GM23338 (cell line): ENCODE data around the gene SUSD4. TPM values are rescaled to one million over a fixed set of nuclear protein-coding genes. Genes with fewer than 3 reads are reported as not detected.

Source experiments
- ATAC-seq: fragments of 200-7000 bp; cut with Tn5 transposase; 3 replicates; pipeline ENCODE4 v1.9.1; 2020
- DNase-seq: peaks from one replicate; pipeline ENCODE4 v3.0.0-alpha.2; 2015; ENCODE audit warnings: low spot score
- H2AFZ ChIP-seq: fragments of 200-600 bp; sonication (generic); 2 replicates; pipeline ENCODE4 v1.8.0; 2016; ENCODE audit warnings: antibody characterized with exemption, mild to moderate bottlenecking, moderate library complexity
- H3F3A ChIP-seq: fragments of 200-600 bp; sonication (generic); replicated peaks from 2 replicates; pipeline ENCODE4 v1.8.0; 2017; ENCODE audit warnings: antibody characterized with exemption, mixed run types, low read depth
- H3K27ac ChIP-seq: fragments of 200-600 bp; sonication (generic); 2 replicates; pipeline ENCODE4 v1.6.1; 2016; ENCODE audit warnings: low read depth
- H3K27me3 ChIP-seq: fragments of 200-600 bp; sonication (generic); 2 replicates; pipeline ENCODE4 v1.8.0; 2016; ENCODE audit warnings: mild to moderate bottlenecking, mixed run types, moderate library complexity; ENCODE audit not compliant: insufficient read depth
- H3K36me3 ChIP-seq: fragments of 200-600 bp; sonication (generic); 2 replicates; pipeline ENCODE4 v1.8.0; 2016; ENCODE audit warnings: mild to moderate bottlenecking; ENCODE audit not compliant: insufficient read depth
- H3K4me1 ChIP-seq: fragments of 200-600 bp; sonication (generic); 2 replicates; pipeline ENCODE4 v1.8.0; 2016; ENCODE audit warnings: mild to moderate bottlenecking, moderate library complexity; ENCODE audit not compliant: insufficient read depth
- H3K4me2 ChIP-seq: fragments of 200-600 bp; sonication (generic); 2 replicates; pipeline ENCODE4 v1.7.1; 2017; ENCODE audit warnings: mixed run types
- H3K4me3 ChIP-seq: fragments of 200-600 bp; sonication (generic); 2 replicates; pipeline ENCODE4 v1.6.1; 2016; ENCODE audit warnings: mixed run types
- H3K79me2 ChIP-seq: fragments of 200-600 bp; sonication (generic); replicated peaks from 2 replicates; pipeline ENCODE4 v1.8.0; 2017; ENCODE audit warnings: mild to moderate bottlenecking; ENCODE audit not compliant: insufficient read depth
- H3K9me2 ChIP-seq: fragments of 200-600 bp; sonication (generic); 2 replicates; pipeline ENCODE4 v1.8.0; 2017; ENCODE audit not compliant: insufficient read depth
- H4K20me1 ChIP-seq: fragments of 200-600 bp; sonication (generic); replicated peaks from 2 replicates; pipeline ENCODE4 v1.8.0; 2017; ENCODE audit warnings: mild to moderate bottlenecking; ENCODE audit not compliant: insufficient read depth
- H3K27ac Mint-ChIP-seq: 2 replicates; pipeline ENCODE4 v1.8.0; 2020; ENCODE audit warnings: inconsistent platforms, mild to moderate bottlenecking, moderate library complexity, mixed read lengths
- H3K27me3 Mint-ChIP-seq: 3 replicates; pipeline ENCODE4 v1.8.0; 2022; ENCODE audit warnings: low read depth, mild to moderate bottlenecking, moderate library complexity, mixed read lengths, inconsistent platforms; ENCODE audit not compliant: insufficient read depth, poor library complexity
- H3K36me3 Mint-ChIP-seq: 3 replicates; pipeline ENCODE4 v1.8.0; 2021; ENCODE audit warnings: low read depth, mild to moderate bottlenecking, inconsistent platforms, moderate library complexity, mixed read lengths
- H3K4me1 Mint-ChIP-seq: 3 replicates; pipeline ENCODE4 v1.8.0; 2020; ENCODE audit warnings: mild to moderate bottlenecking, inconsistent platforms, mixed read lengths
- H3K4me3 Mint-ChIP-seq: 3 replicates; pipeline ENCODE4 v1.8.0; 2021; ENCODE audit warnings: moderate library complexity, mild to moderate bottlenecking, inconsistent platforms, mixed read lengths
- H3K9me3 Mint-ChIP-seq: 3 replicates; pipeline ENCODE4 v1.8.0; 2020; ENCODE audit warnings: moderate library complexity, mild to moderate bottlenecking, inconsistent platforms, mixed read lengths
- CREB1 ChIP-seq: fragments of 250-450 bp; sonication (Bioruptor Pico); IDR thresholded peaks from 2 replicates; pipeline ENCODE4 v1.5.0; 2020; ENCODE audit warnings: low read depth, mild to moderate bottlenecking, moderate library complexity
- EZH2 ChIP-seq: fragments of 200-600 bp; sonication (generic); IDR thresholded peaks from one replicate; pipeline ENCODE4 v1.8.0; 2017; ENCODE audit warnings: antibody characterized with exemption, mild to moderate bottlenecking, low read depth; ENCODE audit not compliant: unreplicated experiment
- EZH2phosphoT487 ChIP-seq: fragments of 200-600 bp; sonication (generic); IDR thresholded peaks from one replicate; pipeline ENCODE4 v1.8.1; 2018; ENCODE audit warnings: antibody characterized with exemption; ENCODE audit not compliant: unreplicated experiment
- JUNB ChIP-seq: IDR thresholded peaks from one replicate; pipeline ENCODE4 v1.6.1; 2016; ENCODE audit warnings: antibody characterized with exemption; ENCODE audit not compliant: unreplicated experiment
- NANOG ChIP-seq: IDR thresholded peaks from 2 replicates; pipeline ENCODE4 v1.6.1; 2016; ENCODE audit warnings: antibody characterized with exemption, borderline replicate concordance
- POLR2AphosphoS5 ChIP-seq: IDR thresholded peaks from 2 replicates; pipeline ENCODE4 v1.6.1; 2016; ENCODE audit warnings: antibody characterized with exemption, low read depth
- STAT1 ChIP-seq: IDR thresholded peaks from one replicate; pipeline ENCODE4 v1.6.1; 2016; ENCODE audit warnings: antibody characterized with exemption; ENCODE audit not compliant: unreplicated experiment
- ZNF114 ChIP-seq: fragments of 250-450 bp; sonication (Bioruptor Pico); IDR thresholded peaks from 2 replicates; pipeline ENCODE4 v1.5.0; 2020; ENCODE audit warnings: mild to moderate bottlenecking, moderate library complexity
- ZNF331 ChIP-seq: fragments of 250-450 bp; sonication (Bioruptor Pico); IDR thresholded peaks from 2 replicates; pipeline ENCODE4 v1.5.0; 2020; ENCODE audit warnings: low read depth, mild to moderate bottlenecking, moderate library complexity
- polyA plus RNA-seq: library from polyadenylated mRNA; unstranded; fragments of >200 nt; fragmentation: Nextera tagmentation; extraction: Ambion mirVana; gene quantifications from 2 replicates; pipeline ENCODE4 v1.2.1, GENCODE V29; 2016
- total RNA-seq: library from RNA; depleted of rRNA; stranded (reverse); fragments of >200 nt; shearing (Covaris generic); gene quantifications from 2 replicates; pipeline ENCODE4 v1.2.3, GENCODE V29; 2014
- TF ChIP-seq, protein P1 (sequence below): IDR thresholded peaks from 2 replicates; pipeline ENCODE4 v1.6.1; 2016; ENCODE audit warnings: antibody characterized with exemption
- TF ChIP-seq, protein P2 (sequence below): IDR thresholded peaks from one replicate; pipeline ENCODE4 v1.6.1; 2018; ENCODE audit warnings: antibody characterized with exemption; ENCODE audit not compliant: unreplicated experiment
- TF ChIP-seq, protein P3 (sequence below): fragments of 250-450 bp; sonication (Bioruptor Pico); IDR thresholded peaks from 2 replicates; pipeline ENCODE4 v1.5.0; 2020; ENCODE audit warnings: mild to moderate bottlenecking, moderate library complexity
- TF ChIP-seq, protein P4 (sequence below), 2 experiments: fragments of 200-600 bp in 1 of 2; sonication (generic) in 1 of 2; conservative IDR thresholded peaks; 2 replicates each; pipeline versions ENCODE4 v1.5.1 to v1.6.1; 2016 to 2017; ENCODE audit warnings: antibody characterized with exemption in 2 of 2, low read depth in 2 of 2, mild to moderate bottlenecking in 2 of 2, moderate library complexity in 1 of 2

SUSD4 gene
- total and polyA plus RNA-seq, 2 experiments from 2014 or later: 2.3 to 3.6 TPM

GRCh38 chr1:223363057-223363855, 720 bp downstream of the SUSD4 start:
- H3F3A ChIP-seq: peaks cover 7% of the 10 kb centered on the region; the same call in 1 of the 2 replicates
- Mint-ChIP-seq H3K4me3 (peak overlapping the region; percentile 92), H3K27ac (no peak overlapping the region), H3K4me1 (peaks cover 13% of the 10 kb centered on the region), H3K27me3 (peaks cover 29% of the 10 kb centered on the region), H3K9me3 (no peaks in the 10 kb centered on the region), H3K36me3 (no peaks in the 10 kb centered on the region)
- no peak overlapping the region for H3K27ac ChIP-seq
- H3K4me1 ChIP-seq: peaks cover 7% of the 10 kb centered on the region; the same call in 1 of the 2 replicates
- H3K27me3 ChIP-seq: peaks cover 44% of the 10 kb centered on the region
- peak overlapping the region; percentile 99 for H2AFZ ChIP-seq
- H3K9me2 ChIP-seq: no peaks in the 10 kb centered on the region
- peak overlapping the region; percentile 85 for H3K4me3 ChIP-seq
- H4K20me1 ChIP-seq: peaks cover 4% of the 10 kb centered on the region
- DNase-seq (peak; percentile 78), ATAC-seq (peak; percentile 46)
- no peak for TF ChIP-seq ZNF114 (CRISPR knock-in tag)
- TF ChIP-seq, protein P1, sequence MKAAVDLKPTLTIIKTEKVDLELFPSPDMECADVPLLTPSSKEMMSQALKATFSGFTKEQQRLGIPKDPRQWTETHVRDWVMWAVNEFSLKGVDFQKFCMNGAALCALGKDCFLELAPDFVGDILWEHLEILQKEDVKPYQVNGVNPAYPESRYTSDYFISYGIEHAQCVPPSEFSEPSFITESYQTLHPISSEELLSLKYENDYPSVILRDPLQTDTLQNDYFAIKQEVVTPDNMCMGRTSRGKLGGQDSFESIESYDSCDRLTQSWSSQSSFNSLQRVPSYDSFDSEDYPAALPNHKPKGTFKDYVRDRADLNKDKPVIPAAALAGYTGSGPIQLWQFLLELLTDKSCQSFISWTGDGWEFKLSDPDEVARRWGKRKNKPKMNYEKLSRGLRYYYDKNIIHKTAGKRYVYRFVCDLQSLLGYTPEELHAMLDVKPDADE: no peak
- no peak for TF ChIP-seq EZH2
- TF ChIP-seq, protein P2, sequence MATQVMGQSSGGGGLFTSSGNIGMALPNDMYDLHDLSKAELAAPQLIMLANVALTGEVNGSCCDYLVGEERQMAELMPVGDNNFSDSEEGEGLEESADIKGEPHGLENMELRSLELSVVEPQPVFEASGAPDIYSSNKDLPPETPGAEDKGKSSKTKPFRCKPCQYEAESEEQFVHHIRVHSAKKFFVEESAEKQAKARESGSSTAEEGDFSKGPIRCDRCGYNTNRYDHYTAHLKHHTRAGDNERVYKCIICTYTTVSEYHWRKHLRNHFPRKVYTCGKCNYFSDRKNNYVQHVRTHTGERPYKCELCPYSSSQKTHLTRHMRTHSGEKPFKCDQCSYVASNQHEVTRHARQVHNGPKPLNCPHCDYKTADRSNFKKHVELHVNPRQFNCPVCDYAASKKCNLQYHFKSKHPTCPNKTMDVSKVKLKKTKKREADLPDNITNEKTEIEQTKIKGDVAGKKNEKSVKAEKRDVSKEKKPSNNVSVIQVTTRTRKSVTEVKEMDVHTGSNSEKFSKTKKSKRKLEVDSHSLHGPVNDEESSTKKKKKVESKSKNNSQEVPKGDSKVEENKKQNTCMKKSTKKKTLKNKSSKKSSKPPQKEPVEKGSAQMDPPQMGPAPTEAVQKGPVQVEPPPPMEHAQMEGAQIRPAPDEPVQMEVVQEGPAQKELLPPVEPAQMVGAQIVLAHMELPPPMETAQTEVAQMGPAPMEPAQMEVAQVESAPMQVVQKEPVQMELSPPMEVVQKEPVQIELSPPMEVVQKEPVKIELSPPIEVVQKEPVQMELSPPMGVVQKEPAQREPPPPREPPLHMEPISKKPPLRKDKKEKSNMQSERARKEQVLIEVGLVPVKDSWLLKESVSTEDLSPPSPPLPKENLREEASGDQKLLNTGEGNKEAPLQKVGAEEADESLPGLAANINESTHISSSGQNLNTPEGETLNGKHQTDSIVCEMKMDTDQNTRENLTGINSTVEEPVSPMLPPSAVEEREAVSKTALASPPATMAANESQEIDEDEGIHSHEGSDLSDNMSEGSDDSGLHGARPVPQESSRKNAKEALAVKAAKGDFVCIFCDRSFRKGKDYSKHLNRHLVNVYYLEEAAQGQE: no peak
- TF ChIP-seq JUNB: no peak
- no peak for TF ChIP-seq NANOG
- TF ChIP-seq EZH2phosphoT487: no peak
- TF ChIP-seq, protein P3, sequence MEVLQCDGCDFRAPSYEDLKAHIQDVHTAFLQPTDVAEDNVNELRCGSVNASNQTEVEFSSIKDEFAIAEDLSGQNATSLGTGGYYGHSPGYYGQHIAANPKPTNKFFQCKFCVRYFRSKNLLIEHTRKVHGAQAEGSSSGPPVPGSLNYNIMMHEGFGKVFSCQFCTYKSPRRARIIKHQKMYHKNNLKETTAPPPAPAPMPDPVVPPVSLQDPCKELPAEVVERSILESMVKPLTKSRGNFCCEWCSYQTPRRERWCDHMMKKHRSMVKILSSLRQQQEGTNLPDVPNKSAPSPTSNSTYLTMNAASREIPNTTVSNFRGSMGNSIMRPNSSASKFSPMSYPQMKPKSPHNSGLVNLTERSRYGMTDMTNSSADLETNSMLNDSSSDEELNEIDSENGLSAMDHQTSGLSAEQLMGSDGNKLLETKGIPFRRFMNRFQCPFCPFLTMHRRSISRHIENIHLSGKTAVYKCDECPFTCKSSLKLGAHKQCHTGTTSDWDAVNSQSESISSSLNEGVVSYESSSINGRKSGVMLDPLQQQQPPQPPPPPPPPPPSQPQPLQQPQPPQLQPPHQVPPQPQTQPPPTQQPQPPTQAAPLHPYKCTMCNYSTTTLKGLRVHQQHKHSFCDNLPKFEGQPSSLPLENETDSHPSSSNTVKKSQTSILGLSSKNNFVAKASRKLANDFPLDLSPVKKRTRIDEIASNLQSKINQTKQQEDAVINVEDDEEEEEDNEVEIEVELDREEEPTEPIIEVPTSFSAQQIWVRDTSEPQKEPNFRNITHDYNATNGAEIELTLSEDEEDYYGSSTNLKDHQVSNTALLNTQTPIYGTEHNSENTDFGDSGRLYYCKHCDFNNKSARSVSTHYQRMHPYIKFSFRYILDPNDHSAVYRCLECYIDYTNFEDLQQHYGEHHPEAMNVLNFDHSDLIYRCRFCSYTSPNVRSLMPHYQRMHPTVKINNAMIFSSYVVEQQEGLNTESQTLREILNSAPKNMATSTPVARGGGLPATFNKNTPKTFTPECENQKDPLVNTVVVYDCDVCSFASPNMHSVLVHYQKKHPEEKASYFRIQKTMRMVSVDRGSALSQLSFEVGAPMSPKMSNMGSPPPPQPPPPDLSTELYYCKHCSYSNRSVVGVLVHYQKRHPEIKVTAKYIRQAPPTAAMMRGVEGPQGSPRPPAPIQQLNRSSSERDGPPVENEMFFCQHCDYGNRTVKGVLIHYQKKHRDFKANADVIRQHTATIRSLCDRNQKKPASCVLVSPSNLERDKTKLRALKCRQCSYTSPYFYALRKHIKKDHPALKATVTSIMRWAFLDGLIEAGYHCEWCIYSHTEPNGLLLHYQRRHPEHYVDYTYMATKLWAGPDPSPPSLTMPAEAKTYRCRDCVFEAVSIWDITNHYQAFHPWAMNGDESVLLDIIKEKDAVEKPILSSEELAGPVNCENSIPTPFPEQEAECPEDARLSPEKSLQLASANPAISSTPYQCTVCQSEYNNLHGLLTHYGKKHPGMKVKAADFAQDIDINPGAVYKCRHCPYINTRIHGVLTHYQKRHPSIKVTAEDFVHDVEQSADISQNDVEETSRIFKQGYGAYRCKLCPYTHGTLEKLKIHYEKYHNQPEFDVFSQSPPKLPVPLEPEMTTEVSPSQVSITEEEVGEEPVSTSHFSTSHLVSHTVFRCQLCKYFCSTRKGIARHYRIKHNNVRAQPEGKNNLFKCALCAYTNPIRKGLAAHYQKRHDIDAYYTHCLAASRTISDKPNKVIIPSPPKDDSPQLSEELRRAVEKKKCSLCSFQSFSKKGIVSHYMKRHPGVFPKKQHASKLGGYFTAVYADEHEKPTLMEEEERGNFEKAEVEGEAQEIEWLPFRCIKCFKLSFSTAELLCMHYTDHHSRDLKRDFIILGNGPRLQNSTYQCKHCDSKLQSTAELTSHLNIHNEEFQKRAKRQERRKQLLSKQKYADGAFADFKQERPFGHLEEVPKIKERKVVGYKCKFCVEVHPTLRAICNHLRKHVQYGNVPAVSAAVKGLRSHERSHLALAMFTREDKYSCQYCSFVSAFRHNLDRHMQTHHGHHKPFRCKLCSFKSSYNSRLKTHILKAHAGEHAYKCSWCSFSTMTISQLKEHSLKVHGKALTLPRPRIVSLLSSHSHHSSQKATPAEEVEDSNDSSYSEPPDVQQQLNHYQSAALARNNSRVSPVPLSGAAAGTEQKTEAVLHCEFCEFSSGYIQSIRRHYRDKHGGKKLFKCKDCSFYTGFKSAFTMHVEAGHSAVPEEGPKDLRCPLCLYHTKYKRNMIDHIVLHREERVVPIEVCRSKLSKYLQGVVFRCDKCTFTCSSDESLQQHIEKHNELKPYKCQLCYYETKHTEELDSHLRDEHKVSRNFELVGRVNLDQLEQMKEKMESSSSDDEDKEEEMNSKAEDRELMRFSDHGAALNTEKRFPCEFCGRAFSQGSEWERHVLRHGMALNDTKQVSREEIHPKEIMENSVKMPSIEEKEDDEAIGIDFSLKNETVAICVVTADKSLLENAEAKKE: no peak
- TF ChIP-seq, protein P4, sequence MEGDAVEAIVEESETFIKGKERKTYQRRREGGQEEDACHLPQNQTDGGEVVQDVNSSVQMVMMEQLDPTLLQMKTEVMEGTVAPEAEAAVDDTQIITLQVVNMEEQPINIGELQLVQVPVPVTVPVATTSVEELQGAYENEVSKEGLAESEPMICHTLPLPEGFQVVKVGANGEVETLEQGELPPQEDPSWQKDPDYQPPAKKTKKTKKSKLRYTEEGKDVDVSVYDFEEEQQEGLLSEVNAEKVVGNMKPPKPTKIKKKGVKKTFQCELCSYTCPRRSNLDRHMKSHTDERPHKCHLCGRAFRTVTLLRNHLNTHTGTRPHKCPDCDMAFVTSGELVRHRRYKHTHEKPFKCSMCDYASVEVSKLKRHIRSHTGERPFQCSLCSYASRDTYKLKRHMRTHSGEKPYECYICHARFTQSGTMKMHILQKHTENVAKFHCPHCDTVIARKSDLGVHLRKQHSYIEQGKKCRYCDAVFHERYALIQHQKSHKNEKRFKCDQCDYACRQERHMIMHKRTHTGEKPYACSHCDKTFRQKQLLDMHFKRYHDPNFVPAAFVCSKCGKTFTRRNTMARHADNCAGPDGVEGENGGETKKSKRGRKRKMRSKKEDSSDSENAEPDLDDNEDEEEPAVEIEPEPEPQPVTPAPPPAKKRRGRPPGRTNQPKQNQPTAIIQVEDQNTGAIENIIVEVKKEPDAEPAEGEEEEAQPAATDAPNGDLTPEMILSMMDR (conservative IDR thresholded peaks at IDR 0.05; ENCODE audit: low read depth in 2 of 2): no peak
- TF ChIP-seq POLR2AphosphoS5: no peak
- no peak for TF ChIP-seq CREB1
- TF ChIP-seq STAT1: no peak
- TF ChIP-seq ZNF331 (CRISPR knock-in tag): no peak
- H3K36me3 ChIP-seq: no peaks in the 10 kb centered on the region
- H3K4me2 ChIP-seq: peak overlapping the region; percentile 95
- no peaks in the 10 kb centered on the region for H3K79me2 ChIP-seq
